ENCODE data around the gene TBPL1. TPM values are rescaled to one million over a fixed set of nuclear protein-coding genes. Genes with fewer than 3 reads are reported as not detected.

The TBPL1 gene
- total RNA-seq, 2 experiments from 2014 or later = 30.9 to 37.8 TPM

GRCh38 chr6:133917781-133918180, 35.2 kb upstream of the TBPL1 start:
- peaks cover 4% of the 10 kb centered on the region for H3K4me1 Mint-ChIP-seq (ENCODE audit: low read depth)
- intact Hi-C loops (cut with micrococcal nuclease) = loop anchor here (2.0 to 5.0 kb wide), 2 partner anchors 81 to 350 kb away; no protein-coding TSS in a partner anchor
- ATAC-seq (no peak), DNase-seq (no peak)
- H3K9me3 Mint-ChIP-seq = no peaks in the 10 kb centered on the region
- TF ChIP-seq, protein P1, sequence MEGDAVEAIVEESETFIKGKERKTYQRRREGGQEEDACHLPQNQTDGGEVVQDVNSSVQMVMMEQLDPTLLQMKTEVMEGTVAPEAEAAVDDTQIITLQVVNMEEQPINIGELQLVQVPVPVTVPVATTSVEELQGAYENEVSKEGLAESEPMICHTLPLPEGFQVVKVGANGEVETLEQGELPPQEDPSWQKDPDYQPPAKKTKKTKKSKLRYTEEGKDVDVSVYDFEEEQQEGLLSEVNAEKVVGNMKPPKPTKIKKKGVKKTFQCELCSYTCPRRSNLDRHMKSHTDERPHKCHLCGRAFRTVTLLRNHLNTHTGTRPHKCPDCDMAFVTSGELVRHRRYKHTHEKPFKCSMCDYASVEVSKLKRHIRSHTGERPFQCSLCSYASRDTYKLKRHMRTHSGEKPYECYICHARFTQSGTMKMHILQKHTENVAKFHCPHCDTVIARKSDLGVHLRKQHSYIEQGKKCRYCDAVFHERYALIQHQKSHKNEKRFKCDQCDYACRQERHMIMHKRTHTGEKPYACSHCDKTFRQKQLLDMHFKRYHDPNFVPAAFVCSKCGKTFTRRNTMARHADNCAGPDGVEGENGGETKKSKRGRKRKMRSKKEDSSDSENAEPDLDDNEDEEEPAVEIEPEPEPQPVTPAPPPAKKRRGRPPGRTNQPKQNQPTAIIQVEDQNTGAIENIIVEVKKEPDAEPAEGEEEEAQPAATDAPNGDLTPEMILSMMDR (IDR thresholded peaks at IDR 0.05) = no peak
- peaks cover 22% of the 10 kb centered on the region for H3K27me3 Mint-ChIP-seq
- ChIA-PET CTCF (interaction anchor here (0.7 to 4.3 kb wide), 32 partner anchors 7 to 1638 kb away, joined by 3 to 59 read pairs (median 6); partner anchors contain the start of gene SLC2A12), POLR2A (no interaction called here)
- H3K27ac Mint-ChIP-seq = no peak overlapping the region
- no peaks in the 10 kb centered on the region for H3K36me3 Mint-ChIP-seq (ENCODE audit: low read depth)
- H3K4me3 Mint-ChIP-seq = no peak overlapping the region

GRCh38 chr6:133918208-133918930, 34.7 kb upstream of the TBPL1 start:
- TF ChIP-seq, protein P1 (IDR thresholded peaks at IDR 0.05) = no peak
- no peaks in the 10 kb centered on the region for H3K9me3 Mint-ChIP-seq
- H3K4me3 Mint-ChIP-seq = no peak overlapping the region
- no peak for DNase-seq
- H3K27ac Mint-ChIP-seq = no peak overlapping the region
- peaks cover 4% of the 10 kb centered on the region for H3K4me1 Mint-ChIP-seq (ENCODE audit: low read depth)
- no peak for ATAC-seq
- H3K27me3 Mint-ChIP-seq = peaks cover 20% of the 10 kb centered on the region
- POLR2A ChIA-PET = no interaction called here
- no peaks in the 10 kb centered on the region for H3K36me3 Mint-ChIP-seq (ENCODE audit: low read depth)
- CTCF ChIA-PET = interaction anchor here (0.6 to 4.3 kb wide), 10 partner anchors 12 to 1088 kb away, joined by 3 to 48 read pairs (median 6); no protein-coding TSS in a partner anchor
- intact Hi-C loops (cut with micrococcal nuclease) = loop anchor here (5.0 kb wide), 1 partner anchor 351 kb away; no protein-coding TSS in a partner anchor

DNA sequence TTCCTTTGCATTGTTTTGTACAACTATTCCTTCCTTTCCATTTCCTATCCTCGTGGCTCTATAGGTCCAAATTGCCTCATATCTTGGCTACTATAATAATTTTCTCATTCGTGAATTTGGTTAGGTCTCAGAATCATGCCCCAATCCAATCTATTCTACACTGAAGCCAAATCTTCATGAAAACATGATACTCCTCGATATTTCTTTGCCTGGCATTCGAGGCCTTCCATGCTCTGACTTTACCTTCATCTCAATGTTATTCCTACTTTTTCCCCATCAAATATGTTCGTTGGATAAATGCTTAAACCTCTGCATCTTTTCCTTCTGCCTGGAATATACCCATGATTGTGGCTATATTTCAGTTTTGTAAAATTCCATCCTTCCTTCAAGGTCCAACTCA, 33.7 kb upstream of the TBPL1 start:
- Mint-ChIP-seq H3K4me1 (ENCODE audit: low read depth) (peaks cover 4% of the 10 kb centered on the region), H3K9me3 (no peaks in the 10 kb centered on the region), H3K27me3 (peaks cover 14% of the 10 kb centered on the region), H3K4me3 (no peak overlapping the region), H3K27ac (no peak overlapping the region), H3K36me3 (ENCODE audit: low read depth) (no peaks in the 10 kb centered on the region)
- CTCF ChIA-PET = interaction anchor here (4.1 to 4.3 kb wide), 2 partner anchors 178 to 350 kb away, joined by 31 to 48 read pairs; no protein-coding TSS in a partner anchor
- POLR2A ChIA-PET = no interaction called here
- TF ChIP-seq, protein P1 (IDR thresholded peaks at IDR 0.05) = no peak
- ATAC-seq (no peak), DNase-seq (no peak)
- intact Hi-C loops (cut with micrococcal nuclease) = loop anchor here (5.0 kb wide), 1 partner anchor 352 kb away; no protein-coding TSS in a partner anchor

DNA sequence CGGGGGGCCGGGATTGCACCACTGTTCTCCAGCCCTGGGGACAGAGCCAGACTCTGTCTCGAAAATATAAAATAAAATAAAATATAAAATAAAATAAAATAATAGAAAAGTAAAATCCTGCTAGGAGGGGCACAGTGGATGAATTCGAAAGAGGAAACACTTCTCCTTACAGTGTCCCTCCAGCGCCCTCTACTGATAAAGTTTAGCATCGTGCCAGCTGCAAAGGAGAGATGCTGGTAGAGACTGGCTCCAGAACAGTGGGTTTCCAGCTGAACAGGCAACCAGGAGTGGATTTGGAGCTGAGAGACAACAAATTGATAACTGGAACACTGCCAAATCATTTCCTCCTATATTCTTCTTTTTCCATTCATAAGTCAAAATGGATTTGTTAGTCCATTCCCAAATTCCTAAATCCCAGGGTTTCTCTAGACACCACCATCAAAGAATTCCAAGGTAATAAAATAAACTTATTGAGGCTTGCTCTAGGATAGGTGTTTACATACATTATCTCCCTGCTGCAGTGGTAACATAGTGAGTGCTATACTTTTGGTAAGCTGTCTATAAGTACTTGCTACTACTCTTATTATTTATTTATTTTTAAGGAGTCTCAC, 31.7 kb upstream of the TBPL1 start:
- Mint-ChIP-seq H3K4me3 (no peak overlapping the region), H3K27me3 (peaks cover 9% of the 10 kb centered on the region), H3K27ac (no peak overlapping the region), H3K36me3 (ENCODE audit: low read depth) (no peaks in the 10 kb centered on the region), H3K9me3 (no peaks in the 10 kb centered on the region), H3K4me1 (ENCODE audit: low read depth) (peaks cover 4% of the 10 kb centered on the region)
- peak; percentile 84 for ATAC-seq
- intact Hi-C loops (cut with micrococcal nuclease) = no loop called here
- POLR2A ChIA-PET = no interaction called here
- CTCF ChIA-PET = interaction anchor here (0.7 to 9.3 kb wide), 33 partner anchors 8 to 959 kb away, joined by 3 to 410 read pairs (median 4); partner anchors contain the start of gene SLC2A12
- DNase-seq = peak; percentile 89
- TF ChIP-seq, protein P1 (IDR thresholded peaks at IDR 0.05) = peak; percentile 87
